Esophagus (tissue), 2 donors: ENCODE measurements around the gene SEPTIN5. TPM values are rescaled to one million over a fixed set of nuclear protein-coding genes. Genes with fewer than 3 reads are reported as not detected.
"Not testable (repeated sequence)": the region's sequence is repeated elsewhere in the genome, so short reads cannot be mapped to it uniquely, and the experiment has no call there.

ENCODE experiments used
- H3K27ac ChIP-seq, 2 donors: one replicate each; pipeline ENCODE4 v1.5.1; 2013; ENCODE audit warnings: low read depth in 2 of 2, mild to moderate bottlenecking in 2 of 2, inconsistent platforms in 1 of 2, low read length in 1 of 2, moderate library complexity in 1 of 2
- H3K27me3 ChIP-seq, 2 donors: one replicate each; pipeline ENCODE4 v1.6.1; 2013; ENCODE audit warnings: low read length in 2 of 2, control low read depth in 1 of 2, mild to moderate bottlenecking in 1 of 2; ENCODE audit not compliant: insufficient read depth in 2 of 2, control insufficient read depth in 1 of 2
- H3K36me3 ChIP-seq, 2 donors: one replicate each; pipeline ENCODE4 v1.6.1; 2013; ENCODE audit warnings: low read length in 1 of 2; ENCODE audit not compliant: control insufficient read depth in 2 of 2, insufficient read depth in 2 of 2
- H3K4me1 ChIP-seq, 2 donors: one replicate each; pipeline ENCODE4 v1.6.1; 2013; ENCODE audit warnings: low read length in 1 of 2; ENCODE audit not compliant: control insufficient read depth in 2 of 2, insufficient read depth in 2 of 2
- H3K4me3 ChIP-seq, 2 donors: one replicate each; pipeline ENCODE4 v1.5.1; 2013; ENCODE audit warnings: low read length in 2 of 2, mild to moderate bottlenecking in 2 of 2, low read depth in 1 of 2, moderate library complexity in 1 of 2
- H3K9me3 ChIP-seq, 2 donors: one replicate each; pipeline ENCODE4 v1.6.1; 2013; ENCODE audit warnings: mild to moderate bottlenecking in 2 of 2, low read depth in 1 of 2, low read length in 1 of 2, moderate library complexity in 1 of 2; ENCODE audit not compliant: control insufficient read depth in 2 of 2, insufficient read depth in 1 of 2
- WGBS, 2 donors: extraction: QIAGEN DNeasy Blood & Tissue Kit; methylation state at CpG; one replicate each; pipeline ENCODE4 v1.1.7; 2013; 5-methylcytosine and 5-hydroxymethylcytosine counted together
- polyA plus RNA-seq, 2 donors: library from polyadenylated mRNA; stranded (reverse); fragments of 200-250 nt; gene quantifications; one replicate each; pipeline ENCODE4 v1.2.3, GENCODE V29; 2013
- donor health status: healthy with polysubstance abuse.
- donor health status: Bipolar disorder and iron deficiency.

Gene SEPTIN5
- polyA plus RNA-seq, 2 donors, result 40.8 to 51.8 TPM

- Histone ChIP-seq H3K4me1 (no peaks in the 10 kb centered on the region), H3K27ac (no peak overlapping the region), H3K9me3 (no peaks in the 10 kb centered on the region), H3K27me3 (no peaks in the 10 kb centered on the region), H3K36me3 (no peaks in the 10 kb centered on the region), H3K4me3 (no peak overlapping the region)
- 88 to 92% methylated on average over 9 of the region's 9 CpGs for WGBS, 2 donors
Observed at GRCh38 chr22:19672054-19672776, 42.1 kb upstream of the SEPTIN5 start.

- Histone ChIP-seq H3K4me3 (no peak overlapping the region), H3K27ac (no peak overlapping the region), H3K4me1 (no peaks in the 10 kb centered on the region), H3K27me3 (no peaks in the 10 kb centered on the region), H3K36me3 (no peaks in the 10 kb centered on the region), H3K9me3 (no peaks in the 10 kb centered on the region)
- WGBS, 2 donors, result 70 to 81% methylated on average over 4 of the region's 4 CpGs
Observed at GRCh38 chr22:19673660-19674059, 40.6 kb upstream of the SEPTIN5 start.

- Histone ChIP-seq H3K9me3 (no peaks in the 10 kb centered on the region), H3K36me3 (no peaks in the 10 kb centered on the region), H3K4me3 (no peak overlapping the region), H3K4me1 (no peaks in the 10 kb centered on the region), H3K27me3 (no peaks in the 10 kb centered on the region), H3K27ac (no peak overlapping the region)
- 70 to 75% methylated on average over 11 of the region's 11 CpGs for WGBS, 2 donors
Observed at GRCh38 chr22:19674129-19674928, 40.0 kb upstream of the SEPTIN5 start.

GRCh38 chr22:19674929-19675253, 39.4 kb upstream of the SEPTIN5 start:
- H3K36me3 ChIP-seq, result no peaks in the 10 kb centered on the region
- WGBS, 2 donors, result 72 to 83% methylated on average over 10 of the region's 10 CpGs
- no peak overlapping the region for H3K4me3 ChIP-seq
- H3K27me3 ChIP-seq, result no peaks in the 10 kb centered on the region
- H3K4me1 ChIP-seq, result no peaks in the 10 kb centered on the region
- H3K27ac ChIP-seq, result no peak overlapping the region
- no peaks in the 10 kb centered on the region for H3K9me3 ChIP-seq

- H3K9me3 ChIP-seq, result no peaks in the 10 kb centered on the region
- no peaks in the 10 kb centered on the region for H3K27me3 ChIP-seq
- 85 to 87% methylated on average over 7 of the region's 7 CpGs for WGBS, 2 donors
Observed at GRCh38 chr22:19675428-19675827, 38.9 kb upstream of the SEPTIN5 start.

GRCh38 chr22:19676437-19676836, 37.9 kb upstream of the SEPTIN5 start:
- not testable (repeated sequence) for H3K27ac ChIP-seq, H3K9me3 ChIP-seq, H3K4me1 ChIP-seq, H3K27me3 ChIP-seq, H3K36me3 ChIP-seq, H3K4me3 ChIP-seq
- 79 to 91% methylated on average over 1 of the region's 1 CpG for WGBS, 2 donors

More at GRCh38 chr22:19675428-19675827, 38.9 kb upstream of the SEPTIN5 start:
- Histone ChIP-seq H3K36me3 (no peaks in the 10 kb centered on the region), H3K4me1 (no peaks in the 10 kb centered on the region), H3K4me3 (no peak overlapping the region), H3K27ac (no peak overlapping the region)

- WGBS, 2 donors, result 57 to 61% methylated on average over 11 of the region's 11 CpGs
- Histone ChIP-seq H3K27ac (no peak overlapping the region), H3K4me3 (no peak overlapping the region), H3K9me3 (no peaks in the 10 kb centered on the region), H3K36me3 (no peaks in the 10 kb centered on the region), H3K4me1 (no peaks in the 10 kb centered on the region), H3K27me3 (no peaks in the 10 kb centered on the region)
Observed at GRCh38 chr22:19678949-19679521, 35.3 kb upstream of the SEPTIN5 start.

- 26 to 32% methylated on average over 14 of the region's 14 CpGs for WGBS, 2 donors
- H3K27ac ChIP-seq, result no peak overlapping the region
- no peaks in the 10 kb centered on the region for H3K9me3 ChIP-seq
- H3K4me3 ChIP-seq, result no peak overlapping the region
- no peaks in the 10 kb centered on the region for H3K4me1 ChIP-seq
- H3K27me3 ChIP-seq, result no peaks in the 10 kb centered on the region
- H3K36me3 ChIP-seq, result no peaks in the 10 kb centered on the region
Observed at GRCh38 chr22:19679522-19680101, 34.7 kb upstream of the SEPTIN5 start.

- H3K36me3 ChIP-seq, result no peaks in the 10 kb centered on the region
- 90% methylated on average over 16 of the region's 16 CpGs for WGBS, 2 donors
- H3K4me3 ChIP-seq, result no peak overlapping the region
- H3K9me3 ChIP-seq, result no peaks in the 10 kb centered on the region
- H3K4me1 ChIP-seq, result no peaks in the 10 kb centered on the region
- no peak overlapping the region for H3K27ac ChIP-seq
- no peaks in the 10 kb centered on the region for H3K27me3 ChIP-seq
Observed at GRCh38 chr22:19680287-19680881, 33.9 kb upstream of the SEPTIN5 start.
